SK-N-SH treated with all-trans-retinoic acid at 6 μM for 48 hours (cell line): ENCODE results near the gene BPIFA1.

Experiments
- ARNTL ChIP-seq: fragments of 450-650 bp; formaldehyde crosslinking; IDR thresholded peaks from 2 replicates; pipeline ENCODE4 v1.5.0; 2020; ENCODE audit warnings: low read depth, mild to moderate bottlenecking, moderate library complexity, borderline replicate concordance
- BACH2 ChIP-seq: fragments of 250-450 bp; sonication (Bioruptor Pico); IDR thresholded peaks from 2 replicates; pipeline ENCODE4 v1.9.0; 2021; ENCODE audit warnings: mild to moderate bottlenecking, borderline replicate concordance
- CREB5 ChIP-seq: fragments of 250-450 bp; sonication (Bioruptor Pico); IDR thresholded peaks from 2 replicates; pipeline ENCODE4 v1.5.1; 2020; ENCODE audit warnings: low read depth, mild to moderate bottlenecking, moderate library complexity
- CSDC2 ChIP-seq: fragments of 250-450 bp; sonication (Bioruptor Pico); IDR thresholded peaks from 2 replicates; pipeline ENCODE4 v1.5.0; 2020; ENCODE audit warnings: mild to moderate bottlenecking, moderate library complexity
- ISL1 ChIP-seq: fragments of 250-450 bp; sonication (Bioruptor Pico); IDR thresholded peaks from 2 replicates; pipeline ENCODE4 v2.1.2; 2022; ENCODE audit warnings: mild to moderate bottlenecking, moderate library complexity
- PATZ1 ChIP-seq: fragments of 250-450 bp; sonication (Bioruptor Pico); IDR thresholded peaks from 2 replicates; pipeline ENCODE4 v1.8.0; 2020; ENCODE audit warnings: mild to moderate bottlenecking, moderate library complexity, borderline replicate concordance
- POU6F1 ChIP-seq: fragments of 250-450 bp; sonication (Bioruptor Pico); IDR thresholded peaks from 2 replicates; pipeline ENCODE4 v1.8.0; 2021; ENCODE audit warnings: low read depth, mild to moderate bottlenecking, moderate library complexity, borderline replicate concordance
- SNAI2 ChIP-seq: fragments of 250-450 bp; sonication (Bioruptor Pico); IDR thresholded peaks from 2 replicates; pipeline ENCODE4 v1.5.0; 2020; ENCODE audit warnings: mild to moderate bottlenecking, moderate library complexity
- ZC3H10 ChIP-seq: fragments of 250-450 bp; sonication (Bioruptor Pico); IDR thresholded peaks from 2 replicates; pipeline ENCODE4 v1.5.1; 2021; ENCODE audit warnings: mild to moderate bottlenecking, moderate library complexity
- ZNF565 ChIP-seq: fragments of 450-650 bp; formaldehyde crosslinking; conservative IDR thresholded peaks from 2 replicates; pipeline ENCODE4 v1.5.0; 2020; ENCODE audit warnings: low read depth, mild to moderate bottlenecking, moderate library complexity
- TF ChIP-seq, protein P1 (sequence below): fragments of 250-450 bp; sonication (Bioruptor Pico); IDR thresholded peaks from 2 replicates; pipeline ENCODE4 v1.5.0; 2020; ENCODE audit warnings: mild to moderate bottlenecking, moderate library complexity

DNA sequence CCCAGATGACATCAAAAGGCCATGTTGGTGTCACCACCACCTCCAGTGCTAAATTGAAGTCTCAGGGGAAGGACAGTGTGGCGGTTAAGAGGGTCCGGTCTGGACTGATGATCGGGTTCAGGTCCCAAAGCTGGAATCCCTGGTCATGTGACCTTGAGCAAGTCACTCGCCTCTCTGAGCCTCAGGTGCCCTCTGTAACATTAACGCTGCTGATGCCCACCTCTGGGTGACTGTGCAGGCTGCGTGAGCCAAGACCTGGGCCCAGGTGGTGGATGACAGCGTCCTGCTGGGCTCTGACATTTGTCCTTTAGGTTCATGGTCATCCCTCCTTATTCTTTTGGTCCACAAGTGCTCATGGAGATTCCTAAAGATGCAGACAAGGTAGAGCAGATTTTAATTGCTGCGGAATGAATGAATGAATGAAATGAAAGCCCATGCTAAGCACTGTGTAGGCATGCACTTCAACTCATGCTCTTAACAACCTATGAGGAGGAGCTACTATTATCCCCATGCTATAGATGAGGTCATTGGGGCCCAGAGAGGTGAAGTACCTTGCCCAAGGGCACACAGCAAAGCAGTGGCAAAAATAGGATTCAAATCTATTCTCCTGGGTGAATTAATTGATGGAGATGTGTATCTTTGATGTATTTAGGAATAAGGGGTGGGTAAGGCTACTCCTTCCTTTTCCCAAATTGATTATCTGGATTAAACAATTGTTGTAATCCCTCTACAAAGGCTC lies 46.6 kb downstream of the BPIFA1 start:
- TF ChIP-seq CREB5 (CRISPR knock-in tag) (no peak), ISL1 (CRISPR knock-in tag) (no peak), PATZ1 (no peak), CSDC2 (CRISPR knock-in tag) (no peak), BACH2 (CRISPR knock-in tag) (no peak), ZNF565 (CRISPR knock-in tag) (no peak), SNAI2 (CRISPR knock-in tag) (no peak), POU6F1 (no peak), ZC3H10 (CRISPR knock-in tag) (no peak), ARNTL (CRISPR knock-in tag) (no peak)
- TF ChIP-seq, protein P1, sequence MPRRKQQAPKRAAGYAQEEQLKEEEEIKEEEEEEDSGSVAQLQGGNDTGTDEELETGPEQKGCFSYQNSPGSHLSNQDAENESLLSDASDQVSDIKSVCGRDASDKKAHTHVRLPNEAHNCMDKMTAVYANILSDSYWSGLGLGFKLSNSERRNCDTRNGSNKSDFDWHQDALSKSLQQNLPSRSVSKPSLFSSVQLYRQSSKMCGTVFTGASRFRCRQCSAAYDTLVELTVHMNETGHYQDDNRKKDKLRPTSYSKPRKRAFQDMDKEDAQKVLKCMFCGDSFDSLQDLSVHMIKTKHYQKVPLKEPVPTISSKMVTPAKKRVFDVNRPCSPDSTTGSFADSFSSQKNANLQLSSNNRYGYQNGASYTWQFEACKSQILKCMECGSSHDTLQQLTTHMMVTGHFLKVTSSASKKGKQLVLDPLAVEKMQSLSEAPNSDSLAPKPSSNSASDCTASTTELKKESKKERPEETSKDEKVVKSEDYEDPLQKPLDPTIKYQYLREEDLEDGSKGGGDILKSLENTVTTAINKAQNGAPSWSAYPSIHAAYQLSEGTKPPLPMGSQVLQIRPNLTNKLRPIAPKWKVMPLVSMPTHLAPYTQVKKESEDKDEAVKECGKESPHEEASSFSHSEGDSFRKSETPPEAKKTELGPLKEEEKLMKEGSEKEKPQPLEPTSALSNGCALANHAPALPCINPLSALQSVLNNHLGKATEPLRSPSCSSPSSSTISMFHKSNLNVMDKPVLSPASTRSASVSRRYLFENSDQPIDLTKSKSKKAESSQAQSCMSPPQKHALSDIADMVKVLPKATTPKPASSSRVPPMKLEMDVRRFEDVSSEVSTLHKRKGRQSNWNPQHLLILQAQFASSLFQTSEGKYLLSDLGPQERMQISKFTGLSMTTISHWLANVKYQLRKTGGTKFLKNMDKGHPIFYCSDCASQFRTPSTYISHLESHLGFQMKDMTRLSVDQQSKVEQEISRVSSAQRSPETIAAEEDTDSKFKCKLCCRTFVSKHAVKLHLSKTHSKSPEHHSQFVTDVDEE (CRISPR knock-in tag), result no peak
